Activated CD4-positive, alpha-beta T cell treated with anti-CD3 and anti-CD28 coated beads, Interleukin-2, amount 50 U/mL, for 1 hour (primary cell): Measurements from ENCODE around the gene CALML5.

Source experiments
- DNase-seq: peaks from one replicate; pipeline ENCODE4 v3.0.0-alpha.2; 2020

The CALML5 gene

GRCh38 chr10:5532618-5533097, 33.3 kb upstream of the CALML5 start:
- no peak for DNase-seq

- DNase-seq = no peak
Measured at GRCh38 chr10:5532307-5532605, 32.9 kb upstream of the CALML5 start.

GRCh38 chr10:5531558-5532306, 32.4 kb upstream of the CALML5 start:
- no peak for DNase-seq

GRCh38 chr10:5530846-5531557, 31.6 kb upstream of the CALML5 start:
- DNase-seq = no peak

- DNase-seq = no peak
Measured at GRCh38 chr10:5530412-5530806, 31.0 kb upstream of the CALML5 start.

GRCh38 chr10:5529702-5530411, 30.5 kb upstream of the CALML5 start:
- DNase-seq = no peak

- no peak for DNase-seq
Measured at GRCh38 chr10:5528989-5529701, 29.8 kb upstream of the CALML5 start.

- DNase-seq = no peak
Measured at GRCh38 chr10:5527332-5528200, 28.2 kb upstream of the CALML5 start.

GRCh38 chr10:5526691-5527331, 27.4 kb upstream of the CALML5 start:
- no peak for DNase-seq

- no peak for DNase-seq
Measured at GRCh38 chr10:5525561-5526341, 26.4 kb upstream of the CALML5 start.

- no peak for DNase-seq
Measured at GRCh38 chr10:5524641-5525560, 25.5 kb upstream of the CALML5 start, which contains the start of gene CALML3. Gene CALML3, plus strand, starts transcription at chr10:5524961. Its CDS starts 125 bp downstream, at chr10:5525086.

- no peak for DNase-seq
Measured at GRCh38 chr10:5523796-5524574, 24.6 kb upstream of the CALML5 start.

- DNase-seq = no peak
Measured at GRCh38 chr10:5522913-5523560, 23.7 kb upstream of the CALML5 start.

GRCh38 chr10:5519054-5519453, 19.7 kb upstream of the CALML5 start:
- no peak for DNase-seq

- no peak for DNase-seq
Measured at GRCh38 chr10:5518143-5518542, 18.8 kb upstream of the CALML5 start.

GRCh38 chr10:5517546-5517945, 18.2 kb upstream of the CALML5 start:
- DNase-seq = no peak

- DNase-seq = no peak
Measured at GRCh38 chr10:5515948-5516761, 16.8 kb upstream of the CALML5 start.
